HG02885 (cell line): ENCODE measurements around the gene HOXB5.

ENCODE experiments used
- ATAC-seq: cut with Tn5 transposase; IDR thresholded peaks from one replicate; pipeline ENCODE4 v1.9.1; 2021; ENCODE audit warnings: mild to moderate bottlenecking; ENCODE audit not compliant: unreplicated experiment, poor library complexity

Gene HOXB5

DNA sequence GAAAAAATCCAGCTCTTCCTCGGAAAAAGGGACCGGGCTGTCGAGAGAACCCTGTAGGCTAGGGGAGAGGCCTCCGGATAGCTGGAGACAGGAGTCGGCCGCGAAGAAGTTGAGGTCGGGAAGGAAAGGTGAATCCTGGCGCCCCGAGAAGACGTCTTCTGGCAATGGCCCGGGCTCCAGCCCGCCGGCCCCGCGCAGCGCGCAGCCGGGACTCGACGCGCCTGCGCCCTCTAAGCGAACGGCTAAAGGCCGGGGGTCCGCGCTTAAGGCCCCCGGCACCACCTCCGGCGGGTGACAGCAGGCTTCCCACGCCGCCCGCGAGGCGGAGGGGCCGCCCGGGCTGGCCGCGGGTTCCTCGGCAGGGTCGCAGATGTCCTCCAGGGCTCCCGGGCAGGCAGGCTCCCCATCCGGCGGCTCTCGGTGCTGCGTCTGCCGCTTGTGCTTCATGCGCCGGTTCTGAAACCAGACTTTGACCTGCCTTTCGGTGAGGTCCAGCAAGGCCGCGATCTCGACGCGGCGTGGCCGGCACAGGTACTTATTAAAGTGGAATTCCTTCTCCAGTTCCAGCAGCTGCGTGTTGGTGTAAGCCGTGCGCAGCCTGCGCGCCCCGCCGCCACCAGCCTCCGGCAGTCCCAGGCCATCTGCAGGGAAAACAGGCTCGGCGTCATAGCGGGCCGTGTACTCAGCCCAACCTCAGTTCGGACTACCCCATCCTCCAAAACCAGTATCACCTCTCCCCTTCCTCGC is 50.3 kb downstream of the HOXB5 start:
- ATAC-seq: peak; percentile 39

- ATAC-seq: no peak
Measured at GRCh38 chr17:48542698-48543106, 50.9 kb downstream of the HOXB5 start.

DNA sequence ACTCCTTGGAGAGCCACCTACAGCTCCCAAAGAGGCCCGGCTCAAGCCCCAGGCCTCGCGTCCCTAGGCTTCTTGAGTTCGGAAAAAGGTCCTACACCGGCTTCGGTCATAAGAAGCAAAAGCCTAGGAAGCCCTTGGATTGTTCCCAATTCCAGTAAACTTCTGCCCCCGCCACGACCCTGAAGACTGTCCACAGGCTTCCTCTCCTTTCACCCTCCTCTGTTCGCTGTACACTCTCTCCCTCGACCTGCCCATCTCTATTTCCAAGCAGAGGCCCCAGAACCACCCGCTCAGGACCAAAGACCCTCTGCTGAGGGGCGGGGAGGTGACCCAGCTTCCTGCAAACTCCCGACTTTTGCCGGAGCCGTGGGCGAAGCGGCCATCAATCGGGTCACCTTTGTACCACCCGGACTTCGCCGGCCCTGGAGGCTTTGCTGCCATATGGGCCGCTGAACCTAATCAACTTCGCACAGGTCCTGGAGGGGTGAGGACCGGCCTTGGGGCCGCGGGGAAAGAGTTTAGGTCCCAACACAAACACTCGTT is 51.4 kb downstream of the HOXB5 start:
- ATAC-seq: no peak

DNA sequence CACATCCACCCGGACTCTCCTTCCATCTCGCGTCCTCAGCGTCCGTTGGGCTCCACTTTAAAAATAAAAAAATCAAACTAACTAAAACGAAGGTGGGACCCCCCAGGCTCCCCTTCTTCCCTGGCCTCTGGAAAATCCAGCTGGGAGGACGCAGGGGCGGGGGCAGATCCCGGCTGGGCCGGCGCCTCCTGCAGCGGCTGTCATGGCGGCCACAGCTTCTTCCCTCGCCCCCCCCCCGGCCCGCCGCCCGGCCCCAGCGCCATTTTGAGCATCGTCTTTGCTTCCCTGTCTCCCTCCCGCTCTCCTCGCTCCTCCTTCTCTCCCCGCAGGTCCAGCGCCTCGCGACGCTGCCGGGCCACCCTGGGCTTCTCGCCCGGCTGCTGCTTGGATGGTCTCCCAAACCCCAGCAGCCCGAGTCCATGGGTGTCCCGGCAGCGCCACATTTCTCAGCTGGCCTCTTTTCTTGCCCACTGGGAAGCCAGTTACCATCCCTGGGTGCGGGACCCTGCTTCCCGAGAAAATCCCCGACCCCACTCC is 51.9 kb downstream of the HOXB5 start:
- no peak for ATAC-seq
